Transverse colon (tissue), 4 donors: ENCODE measurements around the gene ITGBL1.

Experiments used
- EP300 ChIP-seq: sonication (generic); formaldehyde crosslinking; IDR thresholded peaks from one replicate; pipeline ENCODE4 v1.6.1; 2017; ENCODE audit warnings: antibody characterized with exemption, low read depth
- POLR2A ChIP-seq: fragments of 450-650 bp; IDR thresholded peaks from one replicate; pipeline ENCODE4 v1.6.1; 2016; ENCODE audit warnings: antibody characterized with exemption, mild to moderate bottlenecking, moderate library complexity
- POLR2AphosphoS5 ChIP-seq, 3 donors: sonication (generic); formaldehyde crosslinking; IDR thresholded peaks; one replicate each; pipeline ENCODE4 v1.6.1; 2016; ENCODE audit warnings: antibody characterized with exemption in 3 of 3
- TF ChIP-seq, protein P1 (sequence below), 5 experiments: fragments of 200-600 bp in 3 of 5; fragments of 450-650 bp in 2 of 5; sonication (generic) in 3 of 5; IDR thresholded peaks; 1 replicate in 2 of 5; 2 replicates in 3 of 5; pipeline ENCODE4 v1.5.1; 2016 to 2017; ENCODE audit warnings: antibody characterized with exemption in 5 of 5, inconsistent platforms in 3 of 5, mild to moderate bottlenecking in 2 of 5, moderate library complexity in 1 of 5

DNA sequence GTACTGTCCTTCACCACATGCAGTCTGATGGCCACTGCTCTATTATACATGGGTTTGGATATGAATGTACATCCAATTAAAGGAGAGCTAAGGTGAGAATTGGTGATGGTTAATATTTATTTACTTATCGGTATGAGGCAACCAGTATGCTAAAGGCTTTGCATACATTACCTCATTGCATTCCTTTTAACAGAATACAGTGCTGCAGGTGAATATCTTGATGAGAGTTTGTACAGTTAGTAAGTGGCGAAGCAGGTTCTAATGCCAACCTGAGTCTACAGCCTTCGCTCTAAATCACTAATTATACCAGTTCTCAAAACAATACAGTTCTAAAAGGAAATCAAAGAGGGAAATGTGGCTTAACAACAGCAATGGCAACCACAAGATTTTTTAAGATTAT, 284.1 kb downstream of the ITGBL1 start:
- TF ChIP-seq, protein P1, sequence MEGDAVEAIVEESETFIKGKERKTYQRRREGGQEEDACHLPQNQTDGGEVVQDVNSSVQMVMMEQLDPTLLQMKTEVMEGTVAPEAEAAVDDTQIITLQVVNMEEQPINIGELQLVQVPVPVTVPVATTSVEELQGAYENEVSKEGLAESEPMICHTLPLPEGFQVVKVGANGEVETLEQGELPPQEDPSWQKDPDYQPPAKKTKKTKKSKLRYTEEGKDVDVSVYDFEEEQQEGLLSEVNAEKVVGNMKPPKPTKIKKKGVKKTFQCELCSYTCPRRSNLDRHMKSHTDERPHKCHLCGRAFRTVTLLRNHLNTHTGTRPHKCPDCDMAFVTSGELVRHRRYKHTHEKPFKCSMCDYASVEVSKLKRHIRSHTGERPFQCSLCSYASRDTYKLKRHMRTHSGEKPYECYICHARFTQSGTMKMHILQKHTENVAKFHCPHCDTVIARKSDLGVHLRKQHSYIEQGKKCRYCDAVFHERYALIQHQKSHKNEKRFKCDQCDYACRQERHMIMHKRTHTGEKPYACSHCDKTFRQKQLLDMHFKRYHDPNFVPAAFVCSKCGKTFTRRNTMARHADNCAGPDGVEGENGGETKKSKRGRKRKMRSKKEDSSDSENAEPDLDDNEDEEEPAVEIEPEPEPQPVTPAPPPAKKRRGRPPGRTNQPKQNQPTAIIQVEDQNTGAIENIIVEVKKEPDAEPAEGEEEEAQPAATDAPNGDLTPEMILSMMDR (IDR thresholded peaks at IDR 0.05), result no peak
- TF ChIP-seq POLR2A, result no peak
- TF ChIP-seq POLR2AphosphoS5 (IDR thresholded peaks at IDR 0.05), result no peak
- TF ChIP-seq EP300, result no peak
